ENCODE measurements around the gene MACF1. TPM values are rescaled to one million over a fixed set of nuclear protein-coding genes. Genes with fewer than 3 reads are reported as not detected.
"Not testable (repeated sequence)": the region's sequence is repeated elsewhere in the genome, so short reads cannot be mapped to it uniquely, and the experiment has no call there.

The MACF1 gene
- total and polyA plus RNA-seq, 2 donors: 93.2 to 124 TPM

DNA sequence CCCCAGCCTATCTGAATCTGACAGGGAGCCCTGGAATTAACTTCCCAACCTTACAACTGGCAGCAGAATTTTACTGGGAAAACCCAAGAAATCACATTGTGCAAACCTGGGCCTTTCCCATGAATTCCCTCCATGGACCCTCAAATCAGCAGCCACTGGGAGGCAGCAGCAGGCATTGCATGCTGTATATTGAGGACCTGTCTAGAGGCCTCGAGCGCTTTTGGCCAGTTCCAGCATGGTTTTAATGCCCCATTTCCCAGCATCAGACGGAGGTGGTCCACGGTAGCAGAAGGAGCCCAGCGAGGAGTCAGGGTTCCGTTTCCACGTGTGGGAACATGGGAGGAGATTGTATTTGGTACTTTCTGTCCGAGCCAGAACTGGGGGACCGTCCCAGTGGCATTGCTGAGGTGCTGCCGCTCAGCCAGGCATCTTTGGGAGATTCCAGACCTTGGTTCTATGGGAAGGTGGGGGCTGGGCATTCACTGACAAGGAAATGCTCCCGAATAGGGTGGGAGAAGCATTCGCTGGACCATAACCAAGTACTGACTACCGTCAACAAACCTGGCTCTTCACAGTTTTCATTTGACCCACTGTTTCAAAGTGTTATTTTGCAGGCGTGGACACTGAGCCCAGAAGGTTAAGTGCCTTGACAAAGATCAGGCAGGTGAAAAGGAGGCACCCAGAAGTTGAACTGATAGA lies 302.9 kb downstream of the MACF1 start:
- Histone ChIP-seq H3K4me3 (ENCODE audit: low read length in 2 of 2) (no peak overlapping the region), H3K4me1 (ENCODE audit: control insufficient read depth in 2 of 2, insufficient read depth in 2 of 2, low read length in 2 of 2) (peaks cover 0 to 7% of the 10 kb centered on the region in 2 donors), H3K27me3 (ENCODE audit: control insufficient read depth in 2 of 2, insufficient read depth in 1 of 2, low read length in 1 of 2) (peaks cover 0 to 19% of the 10 kb centered on the region in 2 donors), H3K9me3 (ENCODE audit: control insufficient read depth in 2 of 2, insufficient read depth in 1 of 2, low read length in 1 of 2) (no peaks in the 10 kb centered on the region), H3K27ac (ENCODE audit: low read depth in 1 of 2, low read length in 1 of 2) (no peak overlapping the region), H3K36me3 (ENCODE audit: control insufficient read depth in 2 of 2, insufficient read depth in 2 of 2, low read length in 1 of 2) (no peaks in the 10 kb centered on the region)
- WGBS: 91% methylated on average over 14 of the region's 14 CpGs
- DNase-seq (ENCODE audit: low read depth in 6 of 9, low spot score in 9 of 9): no peak

DNA sequence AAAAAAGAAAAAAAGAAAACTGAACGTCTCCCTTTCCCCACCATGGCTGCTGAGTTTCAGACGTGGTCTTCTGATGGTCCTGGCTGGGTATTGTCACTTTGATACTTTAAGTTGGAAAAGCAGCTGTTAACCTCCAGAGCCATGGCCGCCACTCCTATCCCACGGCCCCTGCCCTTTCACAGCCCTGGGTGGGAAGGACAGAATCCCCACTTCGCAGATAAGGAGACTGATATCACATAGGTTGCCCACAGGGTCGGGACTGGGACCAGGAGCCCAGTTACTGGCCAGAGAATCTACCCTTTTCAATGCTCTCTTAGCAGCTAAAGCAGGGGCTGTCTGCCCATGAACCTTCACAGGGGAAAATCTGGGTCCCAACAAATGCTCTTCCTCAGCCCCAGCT lies 303.8 kb downstream of the MACF1 start:
- WGBS: 96% methylated on average over 6 of the region's 6 CpGs
- no peak overlapping the region for H3K27ac ChIP-seq (ENCODE audit: low read depth in 1 of 2, low read length in 1 of 2)
- DNase-seq (ENCODE audit: low read depth in 6 of 9, low spot score in 9 of 9): no peak
- no peaks in the 10 kb centered on the region for H3K36me3 ChIP-seq (ENCODE audit: control insufficient read depth in 2 of 2, insufficient read depth in 2 of 2, low read length in 1 of 2)
- no peak overlapping the region for H3K4me3 ChIP-seq (ENCODE audit: low read length in 2 of 2)
- H3K27me3 ChIP-seq (ENCODE audit: control insufficient read depth in 2 of 2, insufficient read depth in 1 of 2, low read length in 1 of 2): peaks cover 0 to 21% of the 10 kb centered on the region in 2 donors
- H3K4me1 ChIP-seq (ENCODE audit: control insufficient read depth in 2 of 2, insufficient read depth in 2 of 2, low read length in 2 of 2): peaks cover 0 to 7% of the 10 kb centered on the region in 2 donors
- no peaks in the 10 kb centered on the region for H3K9me3 ChIP-seq (ENCODE audit: control insufficient read depth in 2 of 2, insufficient read depth in 1 of 2, low read length in 1 of 2)

DNA sequence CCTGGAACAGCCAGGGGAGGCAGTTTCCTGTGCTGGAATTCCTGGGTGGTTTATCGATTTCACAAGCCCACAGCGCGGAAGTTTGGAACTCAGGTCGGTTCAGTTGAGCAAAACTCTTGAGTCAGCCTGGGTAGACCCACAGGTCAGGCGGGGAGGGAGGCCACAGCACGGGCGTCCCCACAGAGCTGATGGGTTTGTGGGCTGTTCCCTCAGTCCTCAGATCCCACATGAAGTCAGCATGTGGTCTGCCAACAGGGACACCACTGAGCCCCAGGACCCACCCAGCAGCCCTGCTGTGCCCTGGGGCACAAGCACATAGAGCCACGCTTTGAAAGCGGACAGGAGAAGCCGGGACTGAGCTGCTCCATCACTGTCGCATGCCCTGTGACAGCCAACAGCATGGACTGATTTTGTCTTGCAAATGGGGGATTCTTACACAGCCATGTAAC lies 304.4 kb downstream of the MACF1 start:
- Histone ChIP-seq H3K27ac (ENCODE audit: low read depth in 1 of 2, low read length in 1 of 2) (no peak overlapping the region), H3K9me3 (ENCODE audit: control insufficient read depth in 2 of 2, insufficient read depth in 1 of 2, low read length in 1 of 2) (no peaks in the 10 kb centered on the region), H3K4me3 (ENCODE audit: low read length in 2 of 2) (no peak overlapping the region)

DNA sequence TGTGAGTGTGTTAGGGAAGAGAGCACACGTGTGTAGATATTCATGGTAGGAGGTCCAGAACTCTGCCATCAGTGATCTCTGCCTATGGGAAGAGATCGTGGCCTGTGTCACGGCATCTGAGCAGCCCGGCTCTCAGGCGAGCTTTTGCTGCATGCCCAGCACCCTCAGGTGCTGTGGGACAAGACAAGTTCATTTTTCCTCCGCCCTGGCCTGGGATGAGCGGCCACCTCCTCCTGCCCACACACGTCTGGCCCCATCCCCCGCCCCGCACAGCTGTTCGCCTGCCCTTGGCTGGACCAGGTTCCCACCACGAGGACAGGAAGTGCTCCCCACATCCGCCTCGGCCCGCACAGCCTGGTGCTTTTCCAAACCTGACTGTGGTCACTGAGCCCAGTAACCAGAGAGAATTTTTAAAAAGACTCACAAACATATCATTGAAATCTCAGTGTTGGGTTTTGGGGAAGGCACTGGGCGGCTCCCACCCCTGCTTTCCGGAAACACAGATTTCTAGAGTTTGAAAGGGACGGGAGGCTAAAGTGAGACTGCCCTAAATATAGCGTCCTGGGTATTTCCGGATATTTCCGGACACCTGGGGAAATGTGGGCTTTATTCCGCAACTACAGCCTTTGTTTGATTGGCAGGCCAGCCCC lies 305.0 kb downstream of the MACF1 start:
- Histone ChIP-seq H3K27ac (ENCODE audit: low read depth in 1 of 2, low read length in 1 of 2) (no peak overlapping the region), H3K9me3 (ENCODE audit: control insufficient read depth in 2 of 2, insufficient read depth in 1 of 2, low read length in 1 of 2) (no peaks in the 10 kb centered on the region), H3K4me3 (ENCODE audit: low read length in 2 of 2) (no peak overlapping the region), H3K36me3 (ENCODE audit: control insufficient read depth in 2 of 2, insufficient read depth in 2 of 2, low read length in 1 of 2) (no peaks in the 10 kb centered on the region), H3K27me3 (ENCODE audit: control insufficient read depth in 2 of 2, insufficient read depth in 1 of 2, low read length in 1 of 2) (peaks cover under 1 to 25% of the 10 kb centered on the region in 2 donors), H3K4me1 (ENCODE audit: control insufficient read depth in 2 of 2, insufficient read depth in 2 of 2, low read length in 2 of 2) (peaks cover 0 to 7% of the 10 kb centered on the region in 2 donors)
- DNase-seq (ENCODE audit: low read depth in 6 of 9, low spot score in 9 of 9): no peak
- 33% methylated on average over 22 of the region's 22 CpGs for WGBS

More for the DNA sequence above, 304.4 kb downstream of the MACF1 start:
- 74% methylated on average over 11 of the region's 11 CpGs for whole genome bisulfite sequencing
- DNase-seq (ENCODE audit: low read depth in 6 of 9, low spot score in 9 of 9): no peak
- H3K4me1 ChIP-seq (ENCODE audit: control insufficient read depth in 2 of 2, insufficient read depth in 2 of 2, low read length in 2 of 2): peaks cover 0 to 7% of the 10 kb centered on the region in 2 donors
- H3K36me3 ChIP-seq (ENCODE audit: control insufficient read depth in 2 of 2, insufficient read depth in 2 of 2, low read length in 1 of 2): no peaks in the 10 kb centered on the region
- peaks cover 0 to 24% of the 10 kb centered on the region in 2 donors for H3K27me3 ChIP-seq (ENCODE audit: control insufficient read depth in 2 of 2, insufficient read depth in 1 of 2, low read length in 1 of 2)

DNA sequence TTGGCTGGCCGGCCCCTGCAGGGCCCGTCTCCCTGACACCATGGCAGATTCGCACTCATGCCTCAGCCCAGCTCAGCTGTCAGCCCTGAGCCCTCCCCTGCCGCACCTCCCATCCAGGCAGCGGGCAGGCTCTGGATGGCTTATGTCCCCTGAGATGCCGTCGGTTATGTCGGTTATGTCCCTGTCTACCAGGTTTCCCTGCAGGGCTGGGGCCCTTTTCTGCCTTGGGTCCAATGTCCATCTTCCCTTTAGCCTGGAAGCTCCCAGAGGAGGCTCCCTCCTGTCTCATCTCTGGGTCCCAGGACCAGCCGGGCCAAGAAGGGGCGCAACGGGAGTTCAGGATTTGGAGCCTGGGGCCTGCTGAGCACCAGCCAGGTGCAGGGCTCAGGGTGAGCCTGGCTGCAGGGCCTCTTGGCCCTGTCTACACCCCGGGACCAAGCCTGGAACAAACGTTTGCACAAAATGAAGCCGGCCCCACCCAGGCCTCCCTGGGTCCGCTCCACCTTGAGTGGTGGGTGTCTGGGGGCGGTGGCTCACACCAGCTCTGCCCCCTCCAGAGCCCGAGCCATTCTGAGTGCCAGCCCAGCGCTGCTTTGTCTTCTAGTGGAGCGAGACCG lies 306.2 kb downstream of the MACF1 start:
- H3K27ac ChIP-seq (ENCODE audit: low read depth in 1 of 2, low read length in 1 of 2); H3K36me3 ChIP-seq (ENCODE audit: control insufficient read depth in 2 of 2, insufficient read depth in 2 of 2, low read length in 1 of 2); H3K9me3 ChIP-seq (ENCODE audit: control insufficient read depth in 2 of 2, insufficient read depth in 1 of 2, low read length in 1 of 2); H3K4me1 ChIP-seq (ENCODE audit: control insufficient read depth in 2 of 2, insufficient read depth in 2 of 2, low read length in 2 of 2); H3K4me3 ChIP-seq (ENCODE audit: low read length in 2 of 2); DNase-seq (ENCODE audit: low read depth in 6 of 9, low spot score in 9 of 9): not testable (repeated sequence)
- peaks cover 4 to 30% of the 10 kb centered on the region in 2 donors for H3K27me3 ChIP-seq (ENCODE audit: control insufficient read depth in 2 of 2, insufficient read depth in 1 of 2, low read length in 1 of 2)
- 96% methylated on average over 16 of the region's 20 CpGs for WGBS

DNA sequence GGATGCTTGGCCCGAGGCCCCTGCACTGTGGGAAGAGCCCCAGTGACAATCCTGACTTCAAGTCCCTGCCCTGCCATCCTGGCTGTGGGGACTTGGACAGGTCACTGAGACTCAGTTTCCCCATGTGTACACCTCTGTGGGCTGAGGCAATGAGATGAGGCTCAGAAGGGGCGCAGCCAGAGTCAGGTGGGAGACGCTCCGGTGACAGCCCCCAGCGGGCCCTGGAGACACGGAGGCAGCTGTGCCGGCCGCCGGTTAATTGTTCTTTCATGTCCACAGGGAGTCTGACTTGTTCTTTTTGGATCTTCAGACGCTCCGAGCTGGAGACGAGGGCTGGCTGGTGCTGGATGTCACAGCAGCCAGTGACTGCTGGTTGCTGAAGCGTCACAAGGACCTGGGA lies 307.0 kb downstream of the MACF1 start:
- not testable (repeated sequence) for DNase-seq (ENCODE audit: low read depth in 6 of 9, low spot score in 9 of 9); H3K27ac ChIP-seq (ENCODE audit: low read depth in 1 of 2, low read length in 1 of 2); H3K9me3 ChIP-seq (ENCODE audit: control insufficient read depth in 2 of 2, insufficient read depth in 1 of 2, low read length in 1 of 2); H3K36me3 ChIP-seq (ENCODE audit: control insufficient read depth in 2 of 2, insufficient read depth in 2 of 2, low read length in 1 of 2); H3K4me3 ChIP-seq (ENCODE audit: low read length in 2 of 2); H3K4me1 ChIP-seq (ENCODE audit: control insufficient read depth in 2 of 2, insufficient read depth in 2 of 2, low read length in 2 of 2)
- H3K27me3 ChIP-seq (ENCODE audit: control insufficient read depth in 2 of 2, insufficient read depth in 1 of 2, low read length in 1 of 2): peaks cover 4 to 30% of the 10 kb centered on the region in 2 donors
- 98% methylated on average over 8 of the region's 13 CpGs for WGBS

DNA sequence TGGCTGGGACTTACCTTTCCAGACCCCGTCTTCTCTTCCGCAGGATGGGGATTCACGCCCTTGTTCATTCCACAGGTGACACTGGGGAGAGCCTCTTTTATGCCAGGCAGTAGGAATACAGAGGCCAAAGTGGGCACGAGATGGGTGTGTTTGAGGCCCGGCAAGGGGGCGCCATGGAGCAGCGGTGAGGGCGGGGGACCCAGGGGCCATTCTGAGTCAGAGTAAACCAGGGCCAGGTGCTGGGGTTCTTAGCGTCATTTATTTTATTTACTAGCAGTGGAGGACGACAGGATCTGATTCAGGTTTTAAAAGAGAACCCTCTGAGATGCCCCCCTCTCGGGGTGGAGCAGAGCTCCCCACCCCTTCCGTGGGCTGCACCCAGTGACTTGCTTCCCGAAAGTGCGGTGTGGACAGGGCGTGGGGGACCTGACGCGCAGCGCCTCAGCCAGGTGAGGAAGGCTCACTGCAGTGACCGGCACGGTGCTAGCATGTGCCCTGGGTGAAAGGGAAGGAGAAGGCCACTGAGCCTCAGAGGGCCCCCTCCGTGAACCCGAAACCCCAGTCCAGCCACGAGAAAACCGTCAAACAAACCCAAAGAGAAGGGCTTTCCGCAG lies 307.8 kb downstream of the MACF1 start:
- not testable (repeated sequence) for H3K4me3 ChIP-seq (ENCODE audit: low read length in 2 of 2); H3K36me3 ChIP-seq (ENCODE audit: control insufficient read depth in 2 of 2, insufficient read depth in 2 of 2, low read length in 1 of 2); H3K9me3 ChIP-seq (ENCODE audit: control insufficient read depth in 2 of 2, insufficient read depth in 1 of 2, low read length in 1 of 2); H3K27ac ChIP-seq (ENCODE audit: low read depth in 1 of 2, low read length in 1 of 2); DNase-seq (ENCODE audit: low read depth in 6 of 9, low spot score in 9 of 9); H3K4me1 ChIP-seq (ENCODE audit: control insufficient read depth in 2 of 2, insufficient read depth in 2 of 2, low read length in 2 of 2)
- H3K27me3 ChIP-seq (ENCODE audit: control insufficient read depth in 2 of 2, insufficient read depth in 1 of 2, low read length in 1 of 2): peaks cover 4 to 30% of the 10 kb centered on the region in 2 donors
- 27% methylated on average over 7 of the region's 25 CpGs for WGBS

DNA sequence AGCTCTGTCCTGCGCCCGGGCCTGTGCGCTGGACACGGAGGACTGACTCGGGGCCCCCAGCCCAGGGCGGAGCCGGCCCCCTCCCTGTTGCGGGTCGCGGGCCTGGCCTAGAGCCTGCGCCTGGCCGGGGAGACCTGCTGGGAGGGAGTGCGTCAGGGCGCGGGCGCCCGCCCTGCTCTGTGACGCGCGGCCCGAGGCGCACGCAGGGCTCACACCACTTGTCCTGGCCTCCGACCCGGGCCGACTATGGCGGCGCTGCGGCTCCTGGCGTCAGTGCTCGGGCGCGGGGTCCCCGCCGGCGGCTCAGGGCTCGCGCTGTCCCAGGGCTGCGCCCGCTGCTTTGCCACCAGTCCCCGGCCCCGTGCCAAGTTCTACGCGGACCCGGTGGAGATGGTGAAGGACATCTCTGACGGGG lies 310.2 kb downstream of the MACF1 start:
- H3K4me3 ChIP-seq (ENCODE audit: low read length in 2 of 2); H3K27ac ChIP-seq (ENCODE audit: low read depth in 1 of 2, low read length in 1 of 2): not testable (repeated sequence)

More for the DNA sequence above, 310.2 kb downstream of the MACF1 start:
- WGBS: 4% methylated on average over 43 of the region's 46 CpGs
- peaks cover 4 to 15% of the 10 kb centered on the region in 2 donors for H3K27me3 ChIP-seq (ENCODE audit: control insufficient read depth in 2 of 2, insufficient read depth in 1 of 2, low read length in 1 of 2)
- H3K9me3 ChIP-seq (ENCODE audit: control insufficient read depth in 2 of 2, insufficient read depth in 1 of 2, low read length in 1 of 2); H3K4me1 ChIP-seq (ENCODE audit: control insufficient read depth in 2 of 2, insufficient read depth in 2 of 2, low read length in 2 of 2); H3K36me3 ChIP-seq (ENCODE audit: control insufficient read depth in 2 of 2, insufficient read depth in 2 of 2, low read length in 1 of 2); DNase-seq (ENCODE audit: low read depth in 6 of 9, low spot score in 9 of 9): not testable (repeated sequence)

Measured in thymus (tissue), 11 donors.